H9 (cell line): Measurements from ENCODE around the gene TMEM63A. TPM values are rescaled to one million over a fixed set of nuclear protein-coding genes. Genes with fewer than 3 reads are reported as not detected.
"Not testable (repeated sequence)": the region's sequence is repeated elsewhere in the genome, so short reads cannot be mapped to it uniquely, and the experiment has no call there.

Experiments
- DNase-seq: peaks from one replicate; pipeline ENCODE4 v3.0.0-alpha.2; 2017
- H2AFZ ChIP-seq: one replicate; pipeline ENCODE4 v1.6.1; 2013; ENCODE audit warnings: mild to moderate bottlenecking, low read length, control low read depth, moderate library complexity
- H2AK5ac ChIP-seq: 2 replicates; pipeline ENCODE4 v1.6.1; 2013; ENCODE audit warnings: low read length, control low read depth, mixed read lengths; ENCODE audit not compliant: insufficient read length
- H2BK120ac ChIP-seq: one replicate; pipeline ENCODE4 v1.6.1; 2013; ENCODE audit warnings: low read depth, mild to moderate bottlenecking, low read length, control low read depth, inconsistent platforms; ENCODE audit not compliant: poor library complexity, severe bottlenecking
- H2BK12ac ChIP-seq: 2 replicates; pipeline ENCODE4 v1.6.1; 2013; ENCODE audit warnings: low read length, control low read depth, mixed read lengths, low read depth; ENCODE audit not compliant: insufficient read length
- H2BK15ac ChIP-seq: 2 replicates; pipeline ENCODE4 v1.6.1; 2013; ENCODE audit warnings: low read depth, low read length, control low read depth
- H2BK20ac ChIP-seq: one replicate; pipeline ENCODE4 v1.6.1; 2013; ENCODE audit warnings: low read depth, mild to moderate bottlenecking, low read length, control low read depth, inconsistent platforms; ENCODE audit not compliant: poor library complexity, severe bottlenecking
- H2BK5ac ChIP-seq: 2 replicates; pipeline ENCODE4 v1.6.1; 2013; ENCODE audit warnings: low read length, control low read depth, mixed read lengths; ENCODE audit not compliant: insufficient read length
- H3K14ac ChIP-seq: 2 replicates; pipeline ENCODE4 v1.6.1; 2013; ENCODE audit warnings: low read length, control low read depth; ENCODE audit not compliant: insufficient read depth
- H3K18ac ChIP-seq: 2 replicates; pipeline ENCODE4 v1.6.1; 2013; ENCODE audit warnings: low read depth, mild to moderate bottlenecking, mixed read lengths, low read length, control low read depth; ENCODE audit not compliant: insufficient read length
- H3K23ac ChIP-seq: 2 replicates; pipeline ENCODE4 v1.6.1; 2013; ENCODE audit warnings: low read length, control low read depth, mixed read lengths, low read depth; ENCODE audit not compliant: insufficient read length
- H3K23me2 ChIP-seq: 2 replicates; pipeline ENCODE4 v1.6.1; 2013; ENCODE audit warnings: low read depth, mild to moderate bottlenecking, mixed read lengths, low read length, control low read depth; ENCODE audit not compliant: insufficient read length, poor library complexity, severe bottlenecking
- H3K27ac ChIP-seq: 2 replicates; pipeline ENCODE4 v1.5.1; 2013; ENCODE audit warnings: low read length, control low read depth, mixed read lengths, low read depth; ENCODE audit not compliant: insufficient read length
- H3K27me3 ChIP-seq: 2 replicates; pipeline ENCODE4 v1.6.1; 2013; ENCODE audit warnings: low read length, control low read depth, inconsistent platforms; ENCODE audit not compliant: insufficient read depth
- H3K4ac ChIP-seq: 2 replicates; pipeline ENCODE4 v1.6.1; 2013; ENCODE audit warnings: low read depth, mild to moderate bottlenecking, control low read depth, inconsistent platforms, low read length, moderate library complexity
- H3K4me1 ChIP-seq: 2 replicates; pipeline ENCODE4 v1.6.1; 2013; ENCODE audit warnings: low read length, control low read depth, inconsistent platforms; ENCODE audit not compliant: insufficient read depth
- H3K4me2 ChIP-seq: 2 replicates; pipeline ENCODE4 v1.6.1; 2013; ENCODE audit warnings: low read length, control low read depth, mixed read lengths; ENCODE audit not compliant: insufficient read length, insufficient read depth
- H3K56ac ChIP-seq: 2 replicates; pipeline ENCODE4 v1.6.1; 2013; ENCODE audit warnings: low read depth, mild to moderate bottlenecking, mixed read lengths, low read length, control low read depth; ENCODE audit not compliant: insufficient read length
- H3K79me1 ChIP-seq: 2 replicates; pipeline ENCODE4 v1.6.1; 2013; ENCODE audit warnings: low read depth, mild to moderate bottlenecking, moderate library complexity, low read length, control low read depth, inconsistent platforms; ENCODE audit not compliant: insufficient read depth, poor library complexity, severe bottlenecking
- H3K79me2 ChIP-seq: 2 replicates; pipeline ENCODE4 v1.6.1; 2013; ENCODE audit warnings: low read length, control low read depth, inconsistent platforms; ENCODE audit not compliant: insufficient read depth
- H3K9ac ChIP-seq: 2 replicates; pipeline ENCODE4 v1.6.1; 2013; ENCODE audit warnings: low read length, control low read depth, mixed read lengths; ENCODE audit not compliant: insufficient read length; ENCODE audit errors: extremely low read depth
- H3K9me3 ChIP-seq: one replicate; pipeline ENCODE4 v1.6.1; 2013; ENCODE audit warnings: low read depth, low read length, inconsistent platforms; ENCODE audit not compliant: control insufficient read depth
- H3T11ph ChIP-seq: one replicate; pipeline ENCODE4 v1.6.1; 2013; ENCODE audit warnings: mild to moderate bottlenecking, low read length, control low read depth, inconsistent platforms
- H4K20me1 ChIP-seq: one replicate; pipeline ENCODE4 v1.6.1; 2013; ENCODE audit not compliant: control insufficient read depth, insufficient read length, insufficient read depth
- H4K5ac ChIP-seq: 2 replicates; pipeline ENCODE4 v1.6.1; 2013; ENCODE audit warnings: low read depth, mild to moderate bottlenecking, mixed read lengths, low read length, control low read depth; ENCODE audit not compliant: insufficient read length
- H4K8ac ChIP-seq: replicated peaks from 2 replicates; pipeline ENCODE4 v1.6.1; 2013; ENCODE audit warnings: low read length, control low read depth, mixed read lengths, low read depth; ENCODE audit not compliant: insufficient read length
- H4K91ac ChIP-seq: 2 replicates; pipeline ENCODE4 v1.6.1; 2013; ENCODE audit warnings: low read depth, mild to moderate bottlenecking, moderate library complexity, mixed read lengths, low read length, control low read depth; ENCODE audit not compliant: insufficient read length
- H3K27ac Mint-ChIP-seq, 3 experiments: 2 replicates in 2 of 3; 3 replicates in 1 of 3; pipeline ENCODE4 v1.8.0; 2020 to 2021; ENCODE audit warnings: mixed read lengths in 3 of 3, mild to moderate bottlenecking in 1 of 3, moderate library complexity in 1 of 3
- H3K27me3 Mint-ChIP-seq: 2 replicates; pipeline ENCODE4 v1.8.0; 2021; ENCODE audit warnings: low read depth, mild to moderate bottlenecking, moderate library complexity, mixed read lengths
- H3K36me3 Mint-ChIP-seq, 3 experiments: 2 replicates in 2 of 3; 3 replicates in 1 of 3; pipeline ENCODE4 v1.8.0; 2020 to 2021; ENCODE audit warnings: low read depth in 3 of 3, mixed read lengths in 3 of 3; ENCODE audit not compliant: insufficient read depth in 1 of 3
- H3K4me1 Mint-ChIP-seq, 2 experiments: 2 replicates each; pipeline ENCODE4 v1.8.0; 2020; ENCODE audit warnings: mixed read lengths in 2 of 2
- H3K4me3 Mint-ChIP-seq, 2 experiments: 2 replicates in 1 of 2; 3 replicates in 1 of 2; pipeline ENCODE4 v1.8.0; 2020 to 2021; ENCODE audit warnings: mild to moderate bottlenecking in 2 of 2, mixed read lengths in 2 of 2, moderate library complexity in 1 of 2
- H3K9me3 Mint-ChIP-seq, 2 experiments: 2 replicates in 1 of 2; 3 replicates in 1 of 2; pipeline ENCODE4 v1.8.0; 2020; ENCODE audit warnings: mild to moderate bottlenecking in 2 of 2, mixed read lengths in 2 of 2, moderate library complexity in 1 of 2
- CTCF ChIP-seq: fragments of 200-600 bp; sonication (generic); conservative IDR thresholded peaks from 3 replicates; pipeline ENCODE4 v1.8.0; 2021; ENCODE audit warnings: antibody characterized with exemption, mild to moderate bottlenecking
- WGBS: extraction: QIAGEN DNeasy Blood & Tissue Kit; methylation state at CpG from one replicate; pipeline ENCODE4 v1.1.7; 2013; ENCODE audit warnings: missing lambda C conversion rate, low lambda C conversion rate, mixed read lengths; ENCODE audit not compliant: insufficient read length; ENCODE audit errors: extremely low coverage; 5-methylcytosine and 5-hydroxymethylcytosine counted together
- total RNA-seq: library from RNA; stranded (reverse); gene quantifications from 2 replicates; pipeline ENCODE4 v1.2.1, GENCODE V29; 2021

TMEM63A gene
- total RNA-seq, 1 experiment from 2014 or later = 75.7 TPM

- Histone ChIP-seq H3T11ph (no peak overlapping the region), H3K23me2 (no peaks in the 10 kb centered on the region), H3K79me2 (peaks cover 1% of the 10 kb centered on the region; the same call in 1 of the 2 replicates), H4K91ac (no peak overlapping the region), H3K4me2 (no peak overlapping the region), H3K9ac (no peak overlapping the region), H3K79me1 (no peaks in the 10 kb centered on the region), H2AK5ac (no peak overlapping the region), H3K56ac (no peak overlapping the region), H4K5ac (no peak overlapping the region), H4K20me1 (no peaks in the 10 kb centered on the region), H3K23ac (no peak overlapping the region), H3K27ac (no peak overlapping the region), H3K27me3 (no peaks in the 10 kb centered on the region), H2BK12ac (no peak overlapping the region), H3K18ac (no peak overlapping the region), H4K8ac (no peak overlapping the region), H2BK15ac (no peak overlapping the region), H3K14ac (no peak overlapping the region), H2BK20ac (no peak overlapping the region), H2AFZ (no peak overlapping the region), H3K9me3 (no peaks in the 10 kb centered on the region), H3K4me1 (no peaks in the 10 kb centered on the region), H2BK5ac (no peak overlapping the region), H3K4ac (no peak overlapping the region), H2BK120ac (no peak overlapping the region)
- Mint-ChIP-seq H3K27ac (no peak overlapping the region), H3K4me1 (peaks cover 18 to 24% of the 10 kb centered on the region in 2 experiments), H3K27me3 (peaks cover 13% of the 10 kb centered on the region), H3K4me3 (no peak overlapping the region), H3K36me3 (peaks cover 0 to 4% (median 0%) of the 10 kb centered on the region in 3 experiments; a peak in 2 of 7 replicates), H3K9me3 (no peaks in the 10 kb centered on the region; a peak in 1 of 5 replicates)
- no peak for TF ChIP-seq CTCF
- DNase-seq = no peak
- WGBS = no CpG with 5 or more reads among the region's 5 CpGs
Observed at GRCh38 chr1:225808136-225808535, 74.0 kb downstream of the TMEM63A start.

- not testable (repeated sequence) for H2BK20ac ChIP-seq, H3K27ac Mint-ChIP-seq, H4K5ac ChIP-seq, H3K9me3 Mint-ChIP-seq, H3K36me3 Mint-ChIP-seq, DNase-seq, H3K56ac ChIP-seq, H3K9ac ChIP-seq, H4K8ac ChIP-seq, H3K23ac ChIP-seq, H3K18ac ChIP-seq, H2BK120ac ChIP-seq, H3T11ph ChIP-seq, H2BK5ac ChIP-seq, H3K79me1 ChIP-seq, H3K79me2 ChIP-seq, H3K23me2 ChIP-seq, H3K4me2 ChIP-seq, H3K4me3 Mint-ChIP-seq, H3K14ac ChIP-seq, H3K4ac ChIP-seq, H2AK5ac ChIP-seq, H3K27me3 ChIP-seq, H3K27ac ChIP-seq, H2BK12ac ChIP-seq, H4K20me1 ChIP-seq, H2AFZ ChIP-seq, H3K9me3 ChIP-seq, H2BK15ac ChIP-seq, H3K4me1 ChIP-seq, H4K91ac ChIP-seq
- no CpG with 5 or more reads among the region's 3 CpGs for WGBS
- Mint-ChIP-seq H3K27me3 (peaks cover 13% of the 10 kb centered on the region), H3K4me1 (peaks cover 11 to 17% of the 10 kb centered on the region in 2 experiments)
Observed at GRCh38 chr1:225806736-225807135, 75.4 kb downstream of the TMEM63A start.
